GM12865 (cell line): ENCODE measurements around the gene ACAT1.
A peak's percentile ranks its signal among the peaks of the same experiment; 100 is the strongest.
"Not testable (repeated sequence)": the region's sequence is repeated elsewhere in the genome, so short reads cannot be mapped to it uniquely, and the experiment has no call there.

ENCODE experiments used
- DNase-seq: peaks from one replicate; pipeline ENCODE4 v3.0.0; 2010; ENCODE audit warnings: low read depth
- H3K4me3 ChIP-seq: 2 replicates; pipeline ENCODE4 v1.5.1; 2011; ENCODE audit warnings: mild to moderate bottlenecking, low read depth, low read length, control low read depth
- TF ChIP-seq, protein P1 (sequence below): IDR thresholded peaks from 2 replicates; pipeline ENCODE4 v1.5.1; 2011; ENCODE audit warnings: low read length, control low read depth, low read depth, inconsistent platforms; ENCODE audit not compliant: insufficient read depth; ENCODE audit errors: missing control alignments

Gene ACAT1

DNA sequence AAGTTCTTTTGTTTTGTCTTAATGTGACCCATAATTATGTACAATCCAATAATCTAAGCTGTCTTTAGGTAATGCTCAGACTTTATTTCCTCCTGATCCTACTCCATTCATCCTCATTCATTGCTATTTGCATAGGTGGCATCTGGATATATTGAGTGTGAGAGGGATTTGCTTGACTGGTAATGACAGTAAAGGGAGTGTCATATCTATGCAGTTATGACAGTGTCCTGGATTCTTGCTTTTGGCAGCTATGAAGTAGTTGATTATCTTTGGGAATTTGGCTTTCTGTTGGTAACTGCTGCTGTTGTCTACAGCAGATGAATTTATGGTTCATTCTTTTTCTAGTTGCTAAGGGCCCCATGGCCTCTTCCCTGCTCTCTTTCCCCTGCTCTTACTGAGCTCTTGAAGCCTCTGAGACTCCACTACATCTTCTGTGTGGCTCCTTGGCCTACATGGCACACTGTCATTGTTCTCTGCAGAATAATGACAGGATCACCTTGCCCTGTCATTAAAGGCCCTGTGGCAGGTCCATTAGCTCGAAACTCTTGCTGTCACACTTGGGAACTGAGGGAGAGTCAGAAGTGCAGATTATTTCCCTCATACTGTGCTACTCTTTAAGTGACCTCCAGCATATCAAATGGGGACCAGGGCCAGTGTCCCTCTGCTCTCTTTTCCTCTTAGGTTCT lies 20.1 kb upstream of the ACAT1 start:
- TF ChIP-seq, protein P1, sequence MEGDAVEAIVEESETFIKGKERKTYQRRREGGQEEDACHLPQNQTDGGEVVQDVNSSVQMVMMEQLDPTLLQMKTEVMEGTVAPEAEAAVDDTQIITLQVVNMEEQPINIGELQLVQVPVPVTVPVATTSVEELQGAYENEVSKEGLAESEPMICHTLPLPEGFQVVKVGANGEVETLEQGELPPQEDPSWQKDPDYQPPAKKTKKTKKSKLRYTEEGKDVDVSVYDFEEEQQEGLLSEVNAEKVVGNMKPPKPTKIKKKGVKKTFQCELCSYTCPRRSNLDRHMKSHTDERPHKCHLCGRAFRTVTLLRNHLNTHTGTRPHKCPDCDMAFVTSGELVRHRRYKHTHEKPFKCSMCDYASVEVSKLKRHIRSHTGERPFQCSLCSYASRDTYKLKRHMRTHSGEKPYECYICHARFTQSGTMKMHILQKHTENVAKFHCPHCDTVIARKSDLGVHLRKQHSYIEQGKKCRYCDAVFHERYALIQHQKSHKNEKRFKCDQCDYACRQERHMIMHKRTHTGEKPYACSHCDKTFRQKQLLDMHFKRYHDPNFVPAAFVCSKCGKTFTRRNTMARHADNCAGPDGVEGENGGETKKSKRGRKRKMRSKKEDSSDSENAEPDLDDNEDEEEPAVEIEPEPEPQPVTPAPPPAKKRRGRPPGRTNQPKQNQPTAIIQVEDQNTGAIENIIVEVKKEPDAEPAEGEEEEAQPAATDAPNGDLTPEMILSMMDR: no peak
- H3K4me3 ChIP-seq: no peak overlapping the region
- DNase-seq: no peak

DNA sequence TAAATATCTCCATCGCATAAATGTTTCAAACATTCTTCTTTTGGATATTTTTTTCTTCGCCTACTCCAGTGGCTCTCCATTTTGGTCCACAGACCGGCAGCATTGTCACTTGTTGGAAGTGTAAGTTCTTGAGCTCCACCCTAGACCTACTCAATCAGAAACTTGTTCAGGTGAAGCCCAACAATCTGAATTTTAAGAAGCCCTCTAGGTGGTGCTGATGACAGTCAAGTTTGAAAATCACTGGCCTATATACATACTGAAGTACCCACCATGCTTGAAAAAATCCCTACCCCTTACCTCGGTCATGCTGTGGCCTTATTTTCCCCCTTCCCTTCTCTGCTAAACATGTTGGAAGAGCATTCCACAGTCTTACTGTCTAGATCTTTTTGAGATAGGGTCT lies 10.2 kb upstream of the ACAT1 start:
- no peak for DNase-seq
- TF ChIP-seq, protein P1: no peak

DNA sequence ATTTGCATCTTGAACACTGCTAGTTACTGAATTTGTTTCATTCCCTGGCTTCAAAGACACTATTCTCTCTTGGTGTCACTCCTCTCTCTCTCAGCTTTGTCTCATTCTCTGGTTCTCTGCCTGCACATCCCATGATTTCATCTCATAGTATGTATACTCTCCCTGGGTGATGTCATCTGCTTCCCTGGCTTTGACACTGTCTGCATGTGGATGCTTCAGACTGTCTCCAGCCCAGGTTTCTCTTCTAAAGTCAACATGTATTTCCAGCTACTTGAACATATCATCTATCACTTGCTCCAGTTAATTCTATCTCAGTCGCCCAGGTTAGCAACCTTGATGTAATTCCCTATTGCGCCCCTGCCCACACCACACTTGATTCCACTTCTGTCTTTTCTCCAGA lies 9.3 kb upstream of the ACAT1 start:
- H3K4me3 ChIP-seq: no peak overlapping the region
- TF ChIP-seq, protein P1: no peak
- DNase-seq: no peak

More for the DNA sequence above, 10.2 kb upstream of the ACAT1 start:
- H3K4me3 ChIP-seq: no peak overlapping the region

DNA sequence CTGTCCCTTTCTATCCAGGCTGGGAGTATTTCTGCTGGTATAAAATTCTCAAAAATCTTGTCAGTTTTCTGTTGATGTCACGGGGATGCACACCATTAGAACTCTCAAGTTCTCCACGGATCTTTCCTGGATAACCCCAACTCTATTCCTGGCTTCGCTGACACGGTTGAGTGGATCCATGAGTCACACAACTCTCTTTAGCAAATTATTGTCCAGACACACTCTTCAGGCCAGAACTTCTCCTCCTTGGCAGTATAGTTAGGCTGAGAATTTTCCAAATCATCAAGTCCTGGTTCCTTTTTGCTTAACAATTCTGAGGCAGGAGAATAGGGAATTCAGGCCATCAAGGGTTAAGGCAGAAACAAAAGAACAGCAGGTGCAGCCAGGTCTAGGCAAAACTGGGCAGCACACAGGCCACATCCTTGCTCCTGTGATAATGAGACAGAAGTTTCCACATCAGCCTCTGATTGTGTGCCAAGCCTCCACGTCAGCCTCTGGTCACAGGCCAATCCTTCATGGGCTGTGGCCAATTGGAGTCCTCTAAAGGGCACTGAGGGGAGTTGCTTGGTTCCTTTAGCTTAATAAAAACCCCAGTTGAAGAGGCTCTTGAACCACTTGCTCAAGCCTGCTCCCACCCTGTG lies 5.7 kb upstream of the ACAT1 start:
- no peak for DNase-seq
- TF ChIP-seq, protein P1: no peak
- H3K4me3 ChIP-seq: no peak overlapping the region

DNA sequence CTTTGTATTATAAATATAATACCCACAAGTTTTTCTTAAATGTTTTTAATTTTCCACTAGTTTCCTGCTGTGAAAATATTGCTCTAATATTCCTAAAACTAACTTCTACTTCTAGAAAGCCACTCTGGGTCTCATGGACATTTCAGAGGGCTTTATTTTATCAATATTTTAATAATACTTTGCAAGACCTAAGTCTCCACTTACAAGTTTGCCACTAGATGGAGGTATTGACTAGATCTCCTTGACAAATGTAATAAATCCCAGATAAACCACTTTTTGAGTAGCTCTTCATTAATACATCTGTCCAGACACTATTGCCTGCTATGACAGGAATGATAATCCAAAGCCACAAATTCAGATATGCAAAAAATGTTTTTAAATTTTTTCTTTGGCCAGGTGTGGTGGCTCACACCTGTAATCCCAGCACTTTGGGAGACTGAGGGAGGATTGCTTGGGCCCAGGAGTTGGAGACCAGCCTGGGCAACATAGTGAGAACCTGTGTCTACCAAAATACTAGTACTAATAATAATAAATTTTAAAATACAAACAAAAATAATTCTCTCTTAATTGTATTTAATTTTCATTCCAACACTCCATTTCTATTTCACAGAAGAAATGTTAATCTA lies 3.5 kb upstream of the ACAT1 start:
- TF ChIP-seq, protein P1: peak; percentile 41
- DNase-seq: peak; percentile 62
- no peak overlapping the region for H3K4me3 ChIP-seq

DNA sequence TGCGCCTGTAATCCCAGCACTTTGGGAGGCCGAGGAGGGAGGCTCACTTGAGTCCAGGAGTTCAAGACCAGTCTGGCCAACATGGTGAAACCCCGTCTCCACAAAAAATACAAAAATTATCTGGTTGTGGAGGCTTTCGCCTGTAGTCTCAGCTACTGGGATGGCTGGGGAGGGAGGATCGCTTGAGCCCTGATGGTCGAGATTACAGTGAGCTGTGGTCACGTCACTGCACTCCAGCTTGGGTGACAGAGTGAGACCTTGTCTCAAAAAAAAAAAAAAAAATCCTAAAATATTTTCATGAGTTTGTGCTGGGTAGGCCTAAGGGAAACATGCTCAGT lies 462 bp upstream of the ACAT1 start:
- DNase-seq: not testable (repeated sequence)
- peak overlapping the region; percentile 69 for H3K4me3 ChIP-seq

DNA sequence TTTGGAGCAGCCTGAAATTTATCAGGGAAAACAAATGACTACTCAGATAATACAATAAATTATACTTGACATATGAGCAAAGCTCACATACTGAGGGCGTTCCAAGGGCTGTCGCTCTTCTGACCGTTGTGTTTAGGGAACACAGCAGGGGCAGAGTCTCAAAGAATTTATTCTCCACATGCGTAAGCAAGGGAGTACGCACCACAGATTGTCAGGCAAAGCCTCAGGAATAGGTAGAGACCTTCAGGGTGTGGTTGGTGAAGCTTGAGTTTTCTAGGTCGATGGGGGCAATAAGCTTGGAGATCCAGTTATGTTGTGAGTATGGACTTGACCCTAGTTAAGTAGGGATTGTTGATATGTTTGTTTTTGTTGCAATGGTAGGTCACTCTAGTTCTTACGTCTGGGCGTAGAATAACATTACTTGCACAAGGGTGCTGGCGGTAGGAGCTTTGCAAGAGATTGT lies 830 bp downstream of the ACAT1 start:
- no peak for DNase-seq
- peak overlapping the region; percentile 69 for H3K4me3 ChIP-seq
- TF ChIP-seq, protein P1: no peak
